ENCODE results near the gene ELMO3.

- TF ChIP-seq CTCF (IDR thresholded peaks at IDR 0.05; ENCODE audit: poor library complexity, severe bottlenecking) (no peak), POLR2AphosphoS5 (IDR thresholded peaks at IDR 0.05) (no peak), EP300 (conservative IDR thresholded peaks at IDR 0.05; ENCODE audit: poor library complexity, severe bottlenecking) (no peak), REST (IDR thresholded peaks at IDR 0.05; ENCODE audit: borderline replicate concordance) (no peak), EZH2 (IDR thresholded peaks at IDR 0.05; ENCODE audit: borderline replicate concordance, insufficient read depth, low read length, poor library complexity, severe bottlenecking) (no peak), TAF1 (IDR thresholded peaks at IDR 0.05; ENCODE audit: low read depth) (no peak), SMC3 (conservative IDR thresholded peaks at IDR 0.05; ENCODE audit: poor library complexity) (no peak), RAD21 (conservative IDR thresholded peaks at IDR 0.05) (no peak)
These were observed 32.8 kb upstream of the ELMO3 start for GRCh38 chr16:67166110-67166547.

All from neural cell (in vitro differentiated cells).